ENCODE data around the gene ACSL4.

ACSL4 gene

DNA sequence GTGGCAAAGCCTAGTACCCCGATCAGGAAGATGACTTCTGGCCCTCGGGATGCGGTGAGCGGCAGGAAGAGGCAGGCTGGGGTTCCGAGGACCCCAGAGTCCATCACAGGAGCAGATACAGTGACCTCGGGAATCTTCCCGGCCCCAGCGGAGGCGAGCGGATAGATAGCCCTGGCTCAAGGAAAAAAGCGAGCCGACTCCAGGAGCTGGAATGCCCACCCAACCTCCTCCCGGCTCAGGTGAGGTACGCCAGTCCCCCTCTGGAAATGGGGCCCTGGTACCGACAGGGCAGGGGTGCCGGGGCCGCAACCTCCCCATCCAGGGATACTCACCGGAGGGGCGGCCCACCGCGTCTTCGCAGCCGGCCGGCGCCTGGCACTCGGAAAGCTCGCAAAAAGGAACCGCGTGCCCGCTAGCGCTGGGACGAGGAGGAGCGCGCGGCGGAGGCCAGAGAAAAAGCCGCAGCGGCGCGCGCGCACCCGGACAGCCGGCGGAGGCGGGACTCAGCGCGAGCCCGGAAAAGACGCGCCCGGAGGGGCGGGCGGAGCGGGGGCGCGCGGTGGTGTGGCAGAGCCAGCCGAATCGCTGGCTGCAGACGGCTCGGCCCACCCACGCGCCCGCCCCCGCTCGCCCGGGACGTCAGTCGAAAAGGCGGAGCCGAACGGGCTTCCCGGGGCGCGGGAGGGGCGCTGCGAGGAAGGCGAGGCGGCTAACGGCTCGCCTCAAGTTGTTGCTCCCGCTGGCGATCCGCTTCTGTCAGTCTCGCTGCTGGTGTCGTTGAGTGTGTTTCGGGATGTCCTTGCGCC lies at the start of gene ACSL4:
TSS of gene ACSL4 (minus strand) at position 451 of the 806 bp plus-strand sequence. CDS start 49,894 bp downstream, outside the sequence.
- peak within 1 kb of the TSS; percentile 81 for H3K4me3 ChIP-seq (ENCODE audit: low read depth, low read length)
- TF ChIP-seq, protein P1, sequence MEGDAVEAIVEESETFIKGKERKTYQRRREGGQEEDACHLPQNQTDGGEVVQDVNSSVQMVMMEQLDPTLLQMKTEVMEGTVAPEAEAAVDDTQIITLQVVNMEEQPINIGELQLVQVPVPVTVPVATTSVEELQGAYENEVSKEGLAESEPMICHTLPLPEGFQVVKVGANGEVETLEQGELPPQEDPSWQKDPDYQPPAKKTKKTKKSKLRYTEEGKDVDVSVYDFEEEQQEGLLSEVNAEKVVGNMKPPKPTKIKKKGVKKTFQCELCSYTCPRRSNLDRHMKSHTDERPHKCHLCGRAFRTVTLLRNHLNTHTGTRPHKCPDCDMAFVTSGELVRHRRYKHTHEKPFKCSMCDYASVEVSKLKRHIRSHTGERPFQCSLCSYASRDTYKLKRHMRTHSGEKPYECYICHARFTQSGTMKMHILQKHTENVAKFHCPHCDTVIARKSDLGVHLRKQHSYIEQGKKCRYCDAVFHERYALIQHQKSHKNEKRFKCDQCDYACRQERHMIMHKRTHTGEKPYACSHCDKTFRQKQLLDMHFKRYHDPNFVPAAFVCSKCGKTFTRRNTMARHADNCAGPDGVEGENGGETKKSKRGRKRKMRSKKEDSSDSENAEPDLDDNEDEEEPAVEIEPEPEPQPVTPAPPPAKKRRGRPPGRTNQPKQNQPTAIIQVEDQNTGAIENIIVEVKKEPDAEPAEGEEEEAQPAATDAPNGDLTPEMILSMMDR (IDR thresholded peaks at IDR 0.05; ENCODE audit: low read depth, low read length): no peak

DNA sequence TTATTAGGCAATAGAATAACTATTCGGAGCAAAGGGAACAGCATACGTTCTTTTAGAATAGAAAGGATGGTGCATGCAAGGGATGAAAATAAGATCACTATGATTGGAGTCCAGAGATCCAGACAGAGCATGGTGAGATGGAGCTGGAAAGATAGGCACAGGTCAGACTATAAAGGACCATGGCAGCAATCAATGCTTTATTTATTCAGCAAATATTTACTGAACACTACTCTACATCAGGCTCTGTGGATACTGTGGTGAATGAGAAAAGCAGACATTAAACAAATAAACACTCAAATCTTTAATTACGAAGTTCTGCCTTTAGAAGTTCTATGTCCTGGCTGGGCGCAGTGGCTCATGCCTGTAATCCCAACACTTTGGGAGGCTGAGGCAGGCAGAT lies 44.7 kb upstream of the ACSL4 start:
- no peak overlapping the region for H3K4me3 ChIP-seq (ENCODE audit: low read depth, low read length)
- TF ChIP-seq, protein P1 (IDR thresholded peaks at IDR 0.05; ENCODE audit: low read depth, low read length): no peak

DNA sequence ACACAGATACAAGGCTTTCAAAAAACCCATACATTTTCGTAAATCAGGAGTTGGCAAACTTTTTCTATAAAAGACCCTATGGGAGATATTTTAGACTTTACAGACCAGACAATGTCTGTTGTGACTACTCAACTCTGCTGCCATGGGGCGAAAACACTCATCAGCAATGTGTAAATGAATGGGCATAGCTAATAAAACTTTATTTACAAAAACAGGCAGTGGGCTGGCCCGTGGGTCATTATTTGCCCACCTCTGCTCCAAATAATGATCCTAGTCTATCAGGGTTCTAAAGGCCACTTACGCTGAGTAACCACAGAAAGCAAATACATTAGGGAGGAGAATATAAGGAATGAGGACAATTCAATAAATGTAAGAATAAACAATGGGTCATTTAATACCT lies 43.9 kb upstream of the ACSL4 start:
- TF ChIP-seq, protein P1 (IDR thresholded peaks at IDR 0.05; ENCODE audit: low read depth, low read length): no peak

DNA sequence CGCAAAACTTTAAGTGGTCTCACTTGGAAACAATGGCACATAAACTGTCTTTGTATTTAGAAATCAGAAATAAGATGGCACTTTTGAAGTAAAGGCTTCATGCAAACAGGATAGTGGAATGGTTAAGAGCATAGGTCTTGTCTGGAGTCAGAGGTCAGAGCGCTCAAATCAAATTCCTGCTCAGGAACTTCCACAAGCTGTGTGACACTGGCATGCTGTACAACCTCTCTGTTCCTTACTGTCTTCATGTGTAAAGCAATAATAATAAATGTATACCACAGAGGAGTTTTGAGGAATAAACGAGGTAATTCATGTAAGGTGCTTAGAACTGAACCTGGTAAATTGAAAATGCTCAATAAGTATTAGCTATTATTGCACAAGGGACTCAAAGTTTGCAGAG lies 43.4 kb upstream of the ACSL4 start:
- TF ChIP-seq, protein P1 (IDR thresholded peaks at IDR 0.05; ENCODE audit: low read depth, low read length): no peak
- H3K4me3 ChIP-seq (ENCODE audit: low read depth, low read length): no peak overlapping the region

More for the DNA sequence above, 43.9 kb upstream of the ACSL4 start:
- no peak overlapping the region for H3K4me3 ChIP-seq (ENCODE audit: low read depth, low read length)

DNA sequence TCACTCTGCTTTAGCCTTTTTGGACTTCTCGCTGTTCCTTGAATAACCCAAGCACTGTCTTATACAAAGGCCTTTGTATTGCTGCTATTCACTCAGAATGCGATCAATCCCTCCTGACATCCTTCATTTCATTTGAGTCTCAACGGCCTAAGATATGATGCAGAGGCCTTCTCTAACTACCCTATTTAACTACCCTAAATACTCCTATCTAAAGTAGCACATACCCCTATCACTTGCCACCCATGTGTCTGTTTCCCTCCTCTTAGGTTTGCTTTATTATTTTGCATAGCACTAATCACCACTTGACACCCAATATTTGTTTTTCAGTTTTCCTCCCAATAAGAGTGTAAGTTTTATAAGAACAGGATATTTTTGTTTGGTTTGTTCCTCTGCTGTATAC lies 42.3 kb upstream of the ACSL4 start:
- no peak overlapping the region for H3K4me3 ChIP-seq (ENCODE audit: low read depth, low read length)
- TF ChIP-seq, protein P1 (IDR thresholded peaks at IDR 0.05; ENCODE audit: low read depth, low read length): no peak

DNA sequence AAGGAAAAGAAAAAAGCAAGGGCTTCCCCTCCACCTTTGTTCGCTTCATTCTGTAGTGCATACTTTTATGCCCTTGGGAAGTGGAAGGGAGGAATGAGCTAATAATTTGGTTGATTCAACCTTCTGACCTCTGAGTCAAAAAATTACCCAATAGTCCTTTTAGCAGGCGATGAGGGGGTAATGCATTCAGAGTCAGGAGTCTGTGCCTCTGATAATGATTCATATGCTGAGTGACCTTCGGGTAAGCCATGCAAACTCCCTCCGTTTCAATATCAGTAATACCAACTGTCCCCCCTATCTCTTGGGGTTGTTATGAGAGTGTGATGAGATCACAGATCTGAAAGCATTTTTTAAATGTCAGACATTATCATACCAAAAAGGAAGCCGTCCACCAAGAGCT lies 41.6 kb upstream of the ACSL4 start:
- TF ChIP-seq, protein P1 (IDR thresholded peaks at IDR 0.05; ENCODE audit: low read depth, low read length): no peak
- H3K4me3 ChIP-seq (ENCODE audit: low read depth, low read length): no peak overlapping the region

DNA sequence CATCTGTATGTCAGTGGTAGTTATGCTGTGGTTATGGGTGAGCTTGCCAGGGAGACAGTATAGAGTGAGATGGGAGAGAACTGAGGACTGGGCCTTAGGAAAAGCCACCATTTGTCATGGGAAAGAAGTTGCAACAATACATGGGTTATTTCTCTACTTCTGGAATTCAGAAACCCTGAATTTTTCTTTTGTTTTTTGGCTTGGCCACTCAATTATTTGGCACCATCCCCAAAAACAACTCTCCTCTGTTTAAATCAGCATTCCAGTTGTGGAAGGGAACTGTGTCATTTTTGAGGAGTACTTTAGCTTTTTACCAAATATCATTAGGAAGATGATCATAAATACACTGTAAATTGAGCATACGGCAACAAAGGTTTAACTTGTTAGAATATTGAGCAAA lies 41.1 kb upstream of the ACSL4 start:
- TF ChIP-seq, protein P1 (IDR thresholded peaks at IDR 0.05; ENCODE audit: low read depth, low read length): no peak
- no peak overlapping the region for H3K4me3 ChIP-seq (ENCODE audit: low read depth, low read length)
